DMS114 treated with DMSO at 0.1 percent for 48 hours (cell line): ENCODE results near the gene RHCE.
"Not testable (repeated sequence)": the region's sequence is repeated elsewhere in the genome, so short reads cannot be mapped to it uniquely, and the experiment has no call there.

Source experiments
- DNase-seq: peaks from one replicate; lab custom pipeline; 2025; ENCODE audit not compliant: unreplicated experiment; lab: John Stamatoyannopoulos, UW

The RHCE gene

DNA sequence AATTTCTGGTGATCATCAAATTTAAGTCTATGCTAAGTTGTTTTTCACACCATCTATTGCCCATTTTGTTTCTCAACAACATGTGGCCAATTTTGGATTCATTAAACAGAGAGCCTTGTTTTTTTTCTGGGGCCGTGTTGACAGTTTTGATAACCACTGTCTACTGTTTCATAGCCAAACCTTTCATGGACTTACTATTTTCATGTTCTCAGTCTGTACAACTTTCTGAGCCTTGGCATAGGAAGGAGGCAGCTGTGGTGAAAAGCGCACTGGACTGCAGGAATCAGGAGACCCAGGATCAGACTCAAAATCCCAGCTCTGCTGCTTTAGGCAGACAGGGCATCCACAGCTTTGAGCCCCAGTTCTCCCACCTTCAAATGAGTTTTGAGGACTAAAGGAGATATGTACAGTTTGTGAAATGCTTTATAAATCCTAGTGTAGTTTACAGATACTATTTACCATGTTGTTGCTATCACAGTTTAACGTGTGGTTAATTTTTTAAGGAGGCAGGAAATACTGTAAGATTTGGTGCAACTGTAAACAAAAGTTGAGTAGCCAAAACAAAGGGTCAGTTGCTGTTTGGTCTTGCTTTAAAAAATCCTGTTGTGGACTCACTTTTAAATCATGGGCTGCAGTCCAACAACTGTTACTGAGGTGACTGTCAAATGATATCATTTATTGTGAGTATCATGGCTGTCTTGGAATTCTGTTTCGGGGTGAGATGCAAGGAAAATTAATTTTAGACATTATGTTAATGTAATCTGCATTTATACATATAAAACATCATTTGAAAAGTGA is 13.0 kb upstream of the RHCE start:
- no peak for DNase-seq

DNA sequence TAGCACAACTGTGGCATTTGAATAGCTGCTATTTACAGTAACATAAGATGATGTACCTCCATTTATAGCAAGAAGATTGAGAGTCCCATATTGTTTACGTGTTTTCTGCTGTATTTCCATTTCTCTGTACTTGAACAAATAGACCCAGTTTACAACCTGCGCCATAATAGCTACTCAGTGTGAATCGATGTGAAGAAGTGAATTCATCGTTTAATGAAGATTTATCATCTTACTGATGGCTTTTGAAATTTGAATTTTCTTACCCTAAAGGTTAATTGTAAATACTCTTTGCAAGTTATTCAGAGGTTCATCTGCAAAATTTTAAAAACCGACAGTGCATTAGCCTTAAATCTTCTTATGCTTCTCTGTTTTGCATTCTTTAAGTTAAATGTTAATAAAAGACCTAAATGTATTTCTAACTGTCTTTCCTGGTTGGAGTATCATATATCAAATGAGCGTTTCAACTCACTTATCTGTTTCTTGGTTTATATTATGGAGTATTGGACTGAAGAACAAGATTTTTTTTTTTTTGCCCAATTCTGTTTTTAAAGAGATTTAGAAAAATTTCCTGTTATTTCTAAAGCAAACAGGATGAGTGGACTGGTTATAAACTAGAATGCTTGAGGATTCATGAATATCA is 12.2 kb upstream of the RHCE start:
- no peak for DNase-seq

DNA sequence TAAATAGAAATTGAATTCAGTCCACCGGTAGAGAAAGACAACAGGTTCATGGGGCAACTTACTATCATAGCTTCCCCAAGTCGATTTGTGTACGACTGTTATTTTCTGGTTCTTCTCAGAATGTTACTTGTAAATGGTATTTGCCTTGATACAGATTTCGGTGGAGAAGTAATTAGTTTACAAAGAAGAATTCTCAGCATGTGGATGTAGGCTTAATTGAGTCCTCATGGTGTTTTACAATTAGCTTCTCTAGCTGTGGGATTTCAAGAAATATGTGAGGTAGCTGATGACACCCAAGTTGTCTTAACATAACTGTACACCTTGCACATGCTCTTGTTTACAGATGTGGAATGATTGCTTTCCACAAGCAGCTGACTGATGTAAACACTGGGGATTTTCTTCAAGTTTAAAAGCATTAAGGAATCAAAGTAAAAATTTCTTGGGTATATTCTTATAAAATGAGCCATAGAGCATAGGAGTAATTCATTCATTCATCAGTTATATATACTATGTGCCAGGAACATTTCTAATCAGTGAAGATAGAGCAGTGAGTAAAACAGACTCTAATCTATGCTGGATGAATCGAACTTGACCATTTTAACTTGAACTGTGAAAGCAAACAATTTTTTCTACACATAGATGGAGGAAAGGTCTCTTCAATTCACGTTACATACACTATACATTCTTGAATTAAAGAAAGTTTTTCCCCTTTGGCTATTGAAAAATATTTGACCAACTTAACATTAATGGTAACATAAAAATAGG is 11.5 kb upstream of the RHCE start:
- no peak for DNase-seq

DNA sequence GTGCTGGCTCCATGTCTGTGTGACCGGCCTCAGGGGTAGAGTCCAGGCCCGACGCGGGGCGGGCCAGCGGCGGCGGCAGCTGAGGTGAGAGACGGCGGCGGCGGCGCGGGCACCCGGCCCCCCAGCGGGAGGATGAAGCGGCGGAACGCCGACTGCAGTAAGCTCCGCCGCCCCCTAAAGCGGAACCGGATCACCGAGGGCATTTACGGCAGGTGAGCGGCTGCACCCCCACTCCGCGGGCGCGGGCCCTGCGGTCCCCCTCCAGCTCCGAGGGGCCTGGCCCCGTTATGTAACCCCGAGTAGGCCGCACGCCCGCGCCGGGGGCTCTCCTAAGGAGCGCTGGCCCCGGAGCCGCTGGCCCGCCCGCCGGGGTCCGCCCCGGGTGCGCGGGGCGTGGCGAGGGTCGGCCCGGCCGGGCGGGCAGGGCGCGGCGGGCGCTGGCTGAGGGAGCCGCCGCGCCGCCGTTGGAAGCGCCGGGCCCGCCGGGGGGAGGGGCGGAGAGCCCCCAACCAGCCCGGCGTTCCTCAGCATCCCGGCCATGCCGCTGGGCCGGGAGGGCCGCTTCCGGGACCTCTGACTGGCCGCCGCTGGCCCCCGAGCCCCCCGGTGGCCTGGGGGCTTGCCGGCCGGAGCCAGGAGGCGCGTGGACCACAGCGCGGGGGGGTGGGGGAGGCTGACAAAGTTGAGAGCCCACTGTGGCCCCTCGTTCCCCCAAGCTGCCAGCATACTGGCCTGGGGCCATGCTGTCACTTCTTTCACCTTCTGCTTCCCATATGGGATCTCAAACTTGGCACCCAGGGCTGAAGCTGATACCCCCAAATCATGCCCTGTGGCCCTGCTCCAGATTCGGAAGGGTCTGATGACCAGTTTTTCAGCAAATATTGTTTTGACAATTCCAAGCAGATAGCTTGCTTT is 10.6 kb upstream of the RHCE start:
- no peak for DNase-seq

DNA sequence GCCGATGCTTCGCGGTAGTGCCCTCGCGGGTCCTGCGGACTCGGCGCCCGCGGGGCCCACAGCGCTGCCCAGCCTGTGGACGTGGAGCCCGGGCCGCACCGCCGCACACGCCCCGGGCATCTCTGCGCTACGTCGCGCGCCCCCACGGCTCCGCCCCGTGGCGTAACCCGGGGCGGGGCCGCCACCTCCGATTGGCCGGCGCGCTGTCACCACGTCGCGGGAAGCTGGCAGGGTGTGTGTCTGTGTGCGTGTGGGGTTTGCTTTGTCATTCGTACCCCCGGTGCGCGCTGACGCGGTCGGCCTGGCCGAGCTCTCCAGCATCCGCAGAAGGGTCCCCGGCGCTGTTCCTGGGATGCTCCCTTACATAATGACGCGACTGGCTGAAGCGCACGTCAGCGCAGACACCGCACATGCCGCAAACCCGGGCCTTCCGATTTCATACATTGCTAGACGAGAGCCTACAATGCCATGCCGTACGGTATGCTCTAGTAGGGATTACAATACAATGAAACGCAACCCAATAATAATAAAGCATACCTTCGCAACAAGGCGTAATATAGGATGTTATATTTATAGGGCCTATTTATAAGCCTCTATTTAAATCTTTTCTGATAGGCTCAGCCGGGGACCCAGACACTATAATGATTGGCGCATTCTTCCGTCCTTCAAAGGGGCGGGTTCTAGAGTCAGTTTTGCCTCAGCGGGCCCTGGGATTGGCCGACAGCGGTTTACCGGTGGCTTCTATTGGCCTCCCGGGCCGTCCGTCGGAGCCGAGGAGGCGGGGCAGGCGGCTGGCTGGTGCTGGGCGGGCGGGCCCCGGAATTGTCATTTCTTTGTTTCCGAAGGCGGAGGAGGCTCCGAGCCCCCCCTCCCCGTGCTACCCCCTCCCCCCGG is 9.7 kb upstream of the RHCE start, which contains the start of gene MACO1:
TSS of gene MACO1 (plus strand) at position 825 of the 894 bp plus-strand sequence. CDS start 202 bp downstream, outside the sequence.
- DNase-seq, result peak; percentile 95

DNA sequence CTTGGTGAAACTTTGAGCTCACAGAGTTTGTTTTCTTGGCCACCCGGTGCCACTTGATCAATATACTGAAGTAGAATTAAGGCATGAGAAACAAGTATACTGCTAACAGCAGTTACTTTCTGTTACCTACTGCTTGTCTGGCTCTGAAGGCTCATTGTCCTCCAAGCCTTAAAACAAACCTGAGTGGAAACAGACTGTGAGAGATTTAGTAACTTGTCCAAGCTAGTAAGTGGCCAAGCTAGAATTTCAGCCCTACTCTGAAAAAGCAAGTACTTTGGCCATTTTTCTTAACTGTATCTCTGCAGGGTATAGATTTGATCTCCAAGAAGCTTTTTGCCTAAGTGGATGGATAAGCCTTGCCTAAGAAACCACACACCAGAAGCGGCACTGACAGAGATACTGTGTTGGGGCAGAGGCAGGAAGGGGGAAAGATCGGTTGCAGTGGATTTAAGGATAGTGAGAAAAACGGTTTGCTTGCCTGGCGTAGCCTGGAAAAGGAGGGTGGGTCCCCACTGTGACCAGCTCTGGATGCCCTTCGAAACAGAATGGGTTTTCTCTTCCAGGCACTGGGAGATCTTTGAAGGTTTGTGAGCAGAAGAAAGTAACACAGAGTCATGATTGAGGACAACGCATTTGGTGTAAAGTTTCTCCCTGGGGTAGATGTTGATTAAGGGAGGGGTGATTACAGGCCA is 8.0 kb upstream of the RHCE start:
- DNase-seq, result no peak

DNA sequence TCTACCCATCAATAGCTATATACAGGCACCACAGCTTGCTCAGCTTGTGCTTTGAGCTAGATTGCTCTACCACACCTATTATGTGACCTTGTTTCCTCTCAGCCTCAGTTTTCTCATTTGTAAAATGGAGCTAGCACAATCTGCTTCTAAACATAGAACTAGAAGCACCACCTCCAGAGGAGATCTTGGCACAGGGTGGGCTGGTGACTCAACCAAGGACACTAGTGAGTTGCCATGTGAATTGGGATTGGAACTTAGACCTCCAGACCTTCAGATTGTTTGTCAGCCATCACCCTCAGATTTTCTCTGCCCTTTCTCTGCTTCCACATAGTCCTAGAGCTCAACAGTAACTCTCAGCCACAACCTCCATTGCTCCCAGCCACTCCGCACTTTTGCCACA is 7.1 kb upstream of the RHCE start:
- DNase-seq, result no peak

DNA sequence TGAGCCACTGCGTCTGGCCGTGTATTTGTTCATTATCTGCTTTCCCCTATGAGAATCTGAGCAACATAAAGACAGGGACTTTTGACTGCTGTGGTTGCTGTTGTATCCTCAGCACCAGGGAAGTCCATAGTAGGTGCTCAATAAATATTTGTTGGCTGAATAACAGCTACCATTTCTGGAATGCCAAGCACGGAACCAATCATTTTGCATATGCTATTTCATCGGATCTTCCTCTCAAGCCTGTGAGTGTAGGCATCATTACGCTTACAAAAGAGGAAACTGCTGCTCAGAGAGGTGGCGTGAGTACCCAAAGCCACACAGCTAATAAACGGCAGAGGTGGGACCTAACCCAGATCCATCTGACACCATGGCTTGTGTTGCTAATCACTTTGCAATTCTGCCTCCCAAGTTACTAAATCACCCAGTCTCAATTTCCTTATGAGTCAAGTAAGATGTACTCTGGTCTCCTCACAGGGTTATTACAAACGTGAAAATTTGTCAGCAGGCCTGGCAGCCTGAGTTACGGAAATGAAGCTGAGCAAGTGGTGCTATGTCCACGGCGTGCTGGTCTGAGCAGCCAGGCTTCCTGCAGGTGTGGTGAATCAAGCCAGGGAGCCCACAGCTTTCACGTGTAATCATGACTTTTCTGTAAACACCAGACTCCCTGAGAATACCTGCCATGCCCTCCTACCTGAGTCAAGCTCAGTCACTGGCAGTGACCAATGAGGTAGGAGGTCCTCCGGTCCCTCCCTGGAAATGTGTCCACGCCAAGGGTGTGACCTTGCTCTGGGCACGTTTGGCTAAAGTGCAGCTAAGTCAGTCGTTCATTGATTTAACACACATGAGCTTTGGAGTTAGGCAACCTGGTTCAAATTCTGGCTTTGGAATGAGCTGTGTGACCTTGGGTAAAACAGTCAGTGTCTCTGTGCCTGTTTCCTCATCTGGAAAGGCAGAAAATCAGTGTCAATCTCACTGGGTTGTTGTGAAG is 4.8 kb upstream of the RHCE start:
- no peak for DNase-seq

DNA sequence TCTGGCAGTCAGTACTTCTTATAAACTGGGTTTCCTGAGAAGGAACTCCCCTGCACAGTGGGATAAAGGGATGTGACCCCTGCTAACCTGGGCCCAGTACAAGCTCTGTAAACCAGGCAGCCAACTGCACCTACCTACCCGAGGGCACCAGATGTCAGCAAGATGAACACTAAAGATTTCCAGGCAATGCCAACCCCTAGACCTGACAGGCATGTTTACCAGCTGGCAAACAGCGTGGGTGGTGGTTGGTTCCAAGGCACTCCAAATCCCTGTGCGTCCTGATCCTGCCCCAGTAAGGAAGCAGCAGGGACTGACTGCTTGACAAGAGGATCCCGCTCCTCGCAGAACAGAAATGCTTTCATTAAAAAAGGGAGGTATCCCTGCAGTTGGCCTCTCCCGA is 2.6 kb upstream of the RHCE start:
- DNase-seq, result not testable (repeated sequence)

DNA sequence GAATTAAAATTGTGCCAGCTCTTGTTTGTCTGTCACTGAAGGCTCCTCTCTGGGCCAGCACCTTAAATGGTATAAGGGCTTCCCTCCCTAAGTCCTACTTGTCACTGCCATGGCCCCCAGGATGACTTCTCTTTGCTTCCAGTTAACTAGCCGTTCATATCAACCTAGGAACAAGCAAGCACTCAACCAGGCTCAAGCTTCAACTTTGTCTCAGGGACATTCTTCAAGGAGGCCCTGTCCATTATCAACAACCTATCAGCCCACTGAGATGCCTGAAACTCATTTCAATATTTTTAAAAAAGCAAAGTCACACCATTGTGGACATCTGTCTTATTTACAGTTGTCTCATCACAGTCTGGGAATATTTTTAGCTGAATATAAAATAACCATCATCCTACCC is 1.3 kb downstream of the RHCE start:
- DNase-seq, result not testable (repeated sequence)

DNA sequence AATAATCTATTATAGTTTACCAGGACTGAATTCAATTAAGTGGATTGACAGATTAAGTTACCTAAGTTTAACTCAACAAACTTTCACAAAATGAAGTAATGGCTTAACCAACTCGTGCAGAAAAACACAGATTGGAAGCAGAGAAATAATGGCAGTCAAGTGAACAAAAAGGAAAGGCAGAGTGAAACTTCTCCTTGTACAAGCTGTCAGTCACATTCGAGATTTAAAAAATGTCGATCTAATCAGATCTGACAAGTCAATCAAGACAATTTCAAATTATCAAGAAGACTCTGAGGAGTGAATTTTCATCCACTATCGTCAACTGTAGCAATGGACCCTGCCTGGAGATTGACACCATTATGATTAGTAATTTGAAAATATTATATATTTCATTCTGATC is 3.3 kb downstream of the RHCE start:
- DNase-seq, result not testable (repeated sequence)

DNA sequence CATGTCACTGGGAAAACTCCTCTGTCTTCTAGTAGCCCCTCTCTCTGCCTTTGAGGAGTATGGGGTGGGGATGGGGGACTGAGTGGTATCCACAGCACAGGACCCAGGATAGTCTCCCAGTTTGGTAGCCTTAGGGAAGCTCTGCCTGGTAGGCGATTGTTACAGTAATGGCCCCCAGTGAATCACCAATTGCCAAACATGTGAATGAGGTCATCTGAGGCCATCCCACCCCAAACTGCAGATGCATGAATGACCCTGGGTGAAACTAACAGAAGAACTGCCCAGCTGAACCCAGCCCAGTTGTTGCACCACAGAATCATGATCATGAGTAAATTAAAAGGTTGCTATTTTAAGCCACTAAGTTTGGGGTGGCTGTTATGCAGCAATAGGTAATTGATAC is 6.0 kb downstream of the RHCE start:
- DNase-seq, result not testable (repeated sequence)

DNA sequence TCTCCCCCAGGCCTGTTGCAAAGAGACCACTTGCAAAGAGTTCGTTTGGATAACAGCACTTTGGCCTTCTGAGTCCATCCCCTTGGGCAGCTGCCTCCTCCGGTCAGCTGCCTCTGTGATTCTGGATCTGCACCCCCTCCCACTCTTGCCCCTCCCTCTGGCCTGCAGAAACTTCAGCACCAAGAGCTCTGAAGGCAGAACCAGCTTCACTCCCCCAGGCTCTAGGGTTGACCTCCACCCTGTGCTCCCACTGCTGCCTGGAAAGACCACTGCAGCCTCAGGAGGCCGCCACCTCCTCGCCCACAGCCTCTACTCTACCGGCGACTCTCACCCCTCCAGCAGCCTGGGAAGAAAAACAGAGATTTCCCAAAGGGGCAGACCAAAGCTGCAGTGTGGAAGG is 6.5 kb downstream of the RHCE start:
- not testable (repeated sequence) for DNase-seq

DNA sequence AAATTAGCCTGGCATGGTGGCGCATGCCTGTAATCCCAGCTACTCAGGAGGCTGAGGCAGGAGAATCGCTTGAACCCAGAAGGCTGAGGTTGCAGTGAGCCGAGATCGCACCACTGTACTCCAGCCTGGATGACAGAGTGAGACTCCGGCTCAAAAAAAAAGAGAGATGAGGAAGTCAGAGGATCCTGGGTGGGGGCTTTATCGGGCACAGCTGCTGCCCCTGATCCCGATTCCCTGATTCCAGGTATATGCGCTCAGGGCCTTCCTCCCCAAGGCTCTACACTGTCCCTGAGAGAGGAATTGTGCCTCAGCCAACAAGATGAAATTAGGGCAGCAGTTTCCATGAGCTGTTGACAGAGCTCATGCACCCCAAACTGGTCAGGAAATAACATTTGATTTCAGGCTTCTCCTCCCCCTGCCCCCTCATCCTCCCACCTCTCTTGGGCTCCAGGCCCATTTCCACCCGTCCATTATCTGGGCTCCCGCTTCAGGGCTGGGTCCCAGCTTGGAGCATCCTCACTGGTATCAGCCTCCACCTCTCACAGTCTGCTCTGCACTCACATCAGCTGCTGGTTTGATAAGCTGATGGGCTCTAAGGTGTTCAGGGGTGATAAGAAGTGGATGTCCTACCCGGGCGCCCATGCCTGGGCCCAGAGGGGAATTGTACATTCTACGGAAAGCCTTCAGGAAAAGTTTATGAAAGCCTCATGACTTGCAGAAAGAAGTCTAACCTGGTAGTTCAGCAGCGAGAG is 7.6 kb downstream of the RHCE start:
- DNase-seq, result not testable (repeated sequence)

DNA sequence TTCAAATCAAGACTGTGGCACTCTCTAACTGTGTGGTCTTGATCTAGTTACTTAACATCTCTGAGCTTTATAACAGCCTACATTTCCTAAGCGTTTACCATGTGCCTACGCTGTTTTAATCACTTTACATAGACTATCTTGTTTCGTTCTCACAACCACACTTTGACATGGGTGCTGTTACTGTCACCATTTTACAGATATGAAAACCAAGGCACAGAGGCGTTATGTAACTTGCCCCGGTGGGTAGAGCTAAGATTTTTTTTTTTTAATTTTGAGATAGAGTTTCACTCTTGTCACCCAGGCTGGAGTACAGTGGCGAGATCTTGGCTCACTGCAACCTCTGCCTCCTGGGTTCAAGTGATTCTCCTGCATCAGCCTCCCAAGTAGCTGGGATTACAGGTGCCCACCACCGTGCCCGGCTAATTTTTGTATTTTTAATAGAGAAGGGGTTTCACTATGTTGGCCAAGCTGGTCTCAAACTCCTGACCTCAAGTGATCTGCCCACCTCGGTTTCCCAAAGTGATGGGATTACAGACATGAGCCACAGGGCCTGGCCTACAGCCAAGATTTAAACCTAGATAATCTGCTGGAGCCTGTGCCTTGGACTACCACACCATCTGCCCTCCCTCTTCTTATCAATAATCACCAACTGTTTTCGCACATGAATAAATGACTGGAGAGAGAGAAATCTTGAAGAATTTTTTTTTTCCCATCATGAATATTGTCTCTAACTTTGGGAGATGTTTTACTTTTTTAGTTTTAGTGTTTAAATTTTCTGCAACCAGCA is 10.8 kb downstream of the RHCE start:
- DNase-seq, result not testable (repeated sequence)

DNA sequence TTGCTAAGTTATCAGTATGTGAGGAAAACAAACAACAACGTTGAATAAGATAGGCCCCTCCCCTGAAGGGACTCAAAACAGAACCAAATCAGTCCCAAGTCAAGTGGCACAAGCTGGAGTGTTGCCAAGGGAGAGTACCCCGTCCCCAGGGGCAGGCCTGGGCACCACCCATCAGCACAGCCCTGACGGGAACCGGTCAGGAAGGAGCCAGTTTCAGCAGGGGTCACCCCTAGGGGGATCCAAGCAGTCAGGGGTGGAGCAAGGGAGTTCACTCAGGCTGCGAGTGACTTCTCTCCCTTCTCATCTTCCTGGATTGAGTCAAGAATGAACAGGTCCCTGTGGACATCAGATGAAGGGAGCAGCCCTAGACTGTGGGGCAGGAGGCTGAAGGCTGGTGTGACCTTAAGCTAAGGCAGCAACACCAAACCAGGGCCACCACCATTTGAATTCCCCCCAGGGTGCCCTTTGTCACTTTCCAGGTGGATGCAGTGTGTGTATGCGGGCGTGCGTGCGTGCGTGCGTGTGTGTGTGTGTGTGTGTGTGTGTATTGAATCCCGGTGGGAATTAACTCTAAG is 14.8 kb downstream of the RHCE start:
- DNase-seq, result not testable (repeated sequence)
